Trophoblast cell (in vitro differentiated cells and primary cell): ENCODE data around the gene ARCN1.

ENCODE experiments used
- DNase-seq, 2 donors: peaks; one replicate each; pipeline ENCODE4 v3.0.0-alpha.2; 2016
- H2AFZ ChIP-seq: 2 replicates; pipeline ENCODE4 v1.6.1; 2013; ENCODE audit warnings: low read length, moderate library complexity, mild to moderate bottlenecking; ENCODE audit not compliant: insufficient read depth, poor library complexity
- H2AK5ac ChIP-seq: 2 replicates; pipeline ENCODE4 v1.6.1; 2013; ENCODE audit warnings: mild to moderate bottlenecking, low read length
- H2BK120ac ChIP-seq: 2 replicates; pipeline ENCODE4 v1.6.1; 2013; ENCODE audit warnings: low read length, mild to moderate bottlenecking, moderate library complexity; ENCODE audit not compliant: insufficient read depth, poor library complexity
- H2BK12ac ChIP-seq: 2 replicates; pipeline ENCODE4 v1.6.1; 2013; ENCODE audit warnings: mild to moderate bottlenecking, low read length, moderate library complexity
- H2BK5ac ChIP-seq: 2 replicates; pipeline ENCODE4 v1.6.1; 2013; ENCODE audit warnings: low read length, low read depth, moderate library complexity, mild to moderate bottlenecking; ENCODE audit not compliant: poor library complexity
- H3K14ac ChIP-seq: 2 replicates; pipeline ENCODE4 v1.6.1; 2013; ENCODE audit warnings: mild to moderate bottlenecking, low read length
- H3K18ac ChIP-seq: 2 replicates; pipeline ENCODE4 v1.6.1; 2013; ENCODE audit warnings: mild to moderate bottlenecking, low read length
- H3K23ac ChIP-seq: 2 replicates; pipeline ENCODE4 v1.6.1; 2013; ENCODE audit warnings: low read length
- H3K27ac ChIP-seq: 2 replicates; pipeline ENCODE4 v1.5.1; 2013; ENCODE audit warnings: low read depth, mild to moderate bottlenecking, inconsistent platforms, low read length, moderate library complexity
- H3K27me3 ChIP-seq: 2 replicates; pipeline ENCODE4 v1.6.1; 2013; ENCODE audit warnings: inconsistent platforms, mild to moderate bottlenecking, low read length, moderate library complexity; ENCODE audit not compliant: insufficient read depth
- H3K36me3 ChIP-seq, 2 experiments: 1 replicate in 1 of 2; 2 replicates in 1 of 2; pipeline ENCODE4 v1.6.1; 2013; ENCODE audit warnings: low read length in 2 of 2, mild to moderate bottlenecking in 2 of 2, moderate library complexity in 1 of 2; ENCODE audit not compliant: insufficient read depth in 2 of 2, control insufficient read depth in 1 of 2
- H3K4ac ChIP-seq: 2 replicates; pipeline ENCODE4 v1.6.1; 2013; ENCODE audit warnings: low read depth, mild to moderate bottlenecking, low read length, moderate library complexity
- H3K4me1 ChIP-seq, 2 experiments: 1 replicate in 1 of 2; 2 replicates in 1 of 2; pipeline ENCODE4 v1.6.1; 2013; ENCODE audit warnings: low read length in 2 of 2, mild to moderate bottlenecking in 2 of 2, moderate library complexity in 1 of 2; ENCODE audit not compliant: insufficient read depth in 2 of 2, control insufficient read depth in 1 of 2
- H3K4me2 ChIP-seq: 2 replicates; pipeline ENCODE4 v1.6.1; 2013; ENCODE audit warnings: inconsistent platforms, mild to moderate bottlenecking, low read length, moderate library complexity
- H3K4me3 ChIP-seq: 2 replicates; pipeline ENCODE4 v1.5.1; 2013; ENCODE audit warnings: mild to moderate bottlenecking, low read depth, low read length, inconsistent platforms
- H3K79me1 ChIP-seq: one replicate; pipeline ENCODE4 v1.6.1; 2013; ENCODE audit warnings: low read length
- H3K79me2 ChIP-seq: 2 replicates; pipeline ENCODE4 v1.6.1; 2013; ENCODE audit warnings: low read length, mild to moderate bottlenecking; ENCODE audit not compliant: control insufficient read depth, insufficient read depth, poor library complexity
- H3K9ac ChIP-seq: 2 replicates; pipeline ENCODE4 v1.6.1; 2013; ENCODE audit warnings: mild to moderate bottlenecking, low read length
- H3K9me3 ChIP-seq: 2 replicates; pipeline ENCODE4 v1.6.1; 2013; ENCODE audit warnings: low read depth, mild to moderate bottlenecking, control low read depth, inconsistent platforms, low read length; ENCODE audit not compliant: insufficient read depth
- H4K12ac ChIP-seq: 2 replicates; pipeline ENCODE4 v1.6.1; 2013; ENCODE audit warnings: low read depth, mild to moderate bottlenecking, low read length, moderate library complexity
- H4K8ac ChIP-seq: 2 replicates; pipeline ENCODE4 v1.6.1; 2013; ENCODE audit warnings: low read depth, mild to moderate bottlenecking, low read length, moderate library complexity
- H4K91ac ChIP-seq: one replicate; pipeline ENCODE4 v1.6.1; 2013; ENCODE audit warnings: low read depth, mild to moderate bottlenecking, low read length, moderate library complexity
- WGBS: extraction: QIAGEN DNeasy Blood & Tissue Kit; methylation state at CpG from one replicate; pipeline ENCODE4 v1.1.7; 2013; ENCODE audit warnings: missing lambda C conversion rate; ENCODE audit not compliant: insufficient read length, insufficient coverage; ENCODE audit errors: extremely low coverage; 5-methylcytosine and 5-hydroxymethylcytosine counted together

Gene ARCN1

DNA sequence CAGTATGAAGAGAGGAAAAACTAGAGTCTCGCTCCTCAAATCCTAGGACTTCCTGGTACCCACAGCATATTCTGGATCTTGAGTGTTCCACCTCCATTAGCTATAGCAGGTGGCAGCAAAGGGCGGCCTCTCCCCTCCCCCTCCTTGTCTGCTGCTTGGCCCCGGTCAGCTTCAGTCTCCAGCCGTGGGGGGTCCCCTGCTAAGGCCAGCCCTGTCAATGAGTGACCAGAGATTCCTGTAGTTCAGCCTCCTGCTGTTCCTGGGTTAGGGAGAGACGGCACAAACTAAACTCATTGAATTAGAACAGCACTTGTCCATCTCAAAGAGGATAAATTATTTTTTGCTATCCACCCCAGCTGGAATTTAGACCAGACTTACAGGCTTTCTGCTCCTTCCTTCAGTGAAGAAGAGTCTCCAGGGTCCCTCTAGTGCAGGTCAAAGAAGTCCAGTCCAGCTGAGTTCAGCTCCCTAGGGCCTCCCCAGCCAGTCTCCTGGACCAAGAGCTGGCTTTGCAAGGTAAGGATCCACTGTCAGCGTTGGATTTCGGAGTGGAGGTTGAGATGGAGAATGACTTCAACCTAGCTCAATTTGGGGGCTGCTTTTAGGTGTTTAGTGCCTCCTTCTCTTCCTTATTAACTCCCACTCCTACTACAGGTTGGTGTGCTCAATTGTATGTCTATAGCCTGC lies 34.1 kb downstream of the ARCN1 start:
- Histone ChIP-seq H4K8ac (no peak overlapping the region), H2AK5ac (no peak overlapping the region), H3K4me3 (no peak overlapping the region), H3K18ac (no peak overlapping the region), H2BK5ac (no peak overlapping the region), H3K79me2 (no peaks in the 10 kb centered on the region), H2BK12ac (no peak overlapping the region), H3K9me3 (peaks cover 8% of the 10 kb centered on the region), H3K14ac (no peak overlapping the region), H2BK120ac (no peak overlapping the region), H3K4ac (no peak overlapping the region), H3K4me1 (peaks cover 24 to 31% of the 10 kb centered on the region in 2 experiments), H4K91ac (no peak overlapping the region), H2AFZ (no peak overlapping the region), H3K23ac (no peak overlapping the region), H3K36me3 (peaks cover 3 to 12% of the 10 kb centered on the region in 2 experiments), H4K12ac (no peak overlapping the region), H3K27ac (no peak overlapping the region), H3K9ac (no peak overlapping the region), H3K27me3 (peaks cover 30% of the 10 kb centered on the region), H3K79me1 (peaks cover 5% of the 10 kb centered on the region), H3K4me2 (no peak overlapping the region)
- no CpG with 5 or more reads among the region's 7 CpGs for WGBS
- DNase-seq, result no peak

GRCh38 chr11:118606844-118607228 lies 34.6 kb downstream of the ARCN1 start:
- H4K91ac ChIP-seq, result no peak overlapping the region

DNA sequence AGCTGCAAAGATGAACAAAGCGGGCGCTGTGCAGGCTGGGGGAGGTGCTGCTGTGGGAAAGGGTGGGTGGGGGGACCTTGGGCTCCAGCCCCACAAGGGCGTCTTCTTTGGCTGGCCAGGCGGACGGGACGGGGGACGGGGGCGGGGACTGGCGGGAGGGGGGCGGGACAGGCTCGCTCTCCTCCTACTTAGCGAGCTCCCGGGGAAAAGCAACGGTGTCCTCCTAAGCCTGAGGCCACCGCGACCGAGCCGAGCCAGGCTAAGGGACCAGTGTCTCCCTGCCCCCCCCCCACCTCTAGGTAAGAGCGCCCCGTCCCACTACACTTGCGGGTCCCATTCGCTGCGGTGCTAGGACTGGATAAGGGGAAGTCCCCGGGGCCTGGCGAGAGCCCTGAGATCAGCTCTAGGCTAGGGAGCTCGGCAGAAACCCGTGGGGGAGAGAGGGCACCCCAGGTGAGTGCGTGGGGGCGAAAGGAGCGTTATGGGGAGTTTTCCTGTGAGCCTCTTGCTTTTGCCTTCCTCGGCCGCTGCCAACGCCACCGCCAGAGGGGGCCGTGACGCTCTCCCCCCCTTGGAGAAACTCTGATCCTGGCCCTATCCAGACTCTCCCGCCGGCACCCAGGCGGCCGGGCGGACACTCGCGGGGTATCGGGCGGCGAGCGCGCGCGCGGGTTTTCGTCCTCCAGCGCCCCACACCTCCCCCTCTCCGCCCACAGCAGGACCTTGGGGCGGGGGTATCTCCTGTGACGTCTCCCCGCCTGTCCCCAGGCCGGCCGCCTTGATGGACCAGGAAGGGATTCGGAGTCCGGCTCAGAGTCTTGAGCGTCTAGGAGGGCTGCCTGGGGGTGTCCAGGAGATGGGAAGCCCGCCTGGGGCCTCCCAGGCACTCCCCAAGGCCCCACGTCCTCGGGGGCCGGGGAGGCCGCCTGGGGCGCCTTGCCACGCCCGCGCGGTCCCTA lies 35.5 kb downstream of the ARCN1 start, which contains the start of gene PHLDB1:
TSS of gene PHLDB1 (plus strand) at position 215 of the 959 bp plus-strand sequence. CDS start 6,222 bp downstream, outside the sequence.
- H3K27me3 ChIP-seq, result peaks cover 30% of the 10 kb centered on the region
- no CpG with 5 or more reads among the region's 72 CpGs for WGBS
- no peaks in the 10 kb centered on the region for H3K79me2 ChIP-seq
- H3K18ac ChIP-seq, result no peak within 1 kb of the TSS
- peaks cover 5% of the 10 kb centered on the region for H3K79me1 ChIP-seq
- no peak within 1 kb of the TSS for H3K27ac ChIP-seq
- H3K23ac ChIP-seq, result no peak within 1 kb of the TSS
- no peak within 1 kb of the TSS for H2BK120ac ChIP-seq
- peak within 1 kb of the TSS; percentile 61 for H2AFZ ChIP-seq
- peak within 1 kb of the TSS; percentile 31 for H2BK12ac ChIP-seq
- peak within 1 kb of the TSS; percentile 89 for H3K4me2 ChIP-seq
- H3K14ac ChIP-seq, result no peak within 1 kb of the TSS
- peak within 1 kb of the TSS; percentile 51 for H4K12ac ChIP-seq
- H4K8ac ChIP-seq, result peak within 1 kb of the TSS; percentile 26
- DNase-seq, result peak; percentile 44 to 71
- no peak within 1 kb of the TSS for H3K9ac ChIP-seq
- H2BK5ac ChIP-seq, result no peak within 1 kb of the TSS
- peaks cover 8% of the 10 kb centered on the region for H3K9me3 ChIP-seq
- peaks cover 0 to 2% of the 10 kb centered on the region in 2 experiments for H3K36me3 ChIP-seq
- H4K91ac ChIP-seq, result no peak within 1 kb of the TSS
- peaks cover 29 to 37% of the 10 kb centered on the region in 2 experiments for H3K4me1 ChIP-seq
- peak within 1 kb of the TSS; percentile 68 for H3K4me3 ChIP-seq
- no peak within 1 kb of the TSS for H3K4ac ChIP-seq
- H2AK5ac ChIP-seq, result no peak within 1 kb of the TSS

More at GRCh38 chr11:118606844-118607228, 34.6 kb downstream of the ARCN1 start:
- Histone ChIP-seq H3K27me3 (peaks cover 30% of the 10 kb centered on the region), H3K79me2 (no peaks in the 10 kb centered on the region), H3K4me2 (no peak overlapping the region), H2AFZ (no peak overlapping the region), H3K79me1 (peaks cover 5% of the 10 kb centered on the region), H4K12ac (no peak overlapping the region), H3K18ac (no peak overlapping the region), H3K9me3 (peaks cover 8% of the 10 kb centered on the region), H2BK120ac (no peak overlapping the region), H3K4me1 (peaks cover 24 to 32% of the 10 kb centered on the region in 2 experiments), H3K4me3 (no peak overlapping the region), H3K4ac (no peak overlapping the region), H3K14ac (no peak overlapping the region), H3K36me3 (peaks cover 3 to 8% of the 10 kb centered on the region in 2 experiments), H3K9ac (no peak overlapping the region), H3K27ac (no peak overlapping the region), H2BK12ac (no peak overlapping the region), H3K23ac (no peak overlapping the region), H4K8ac (no peak overlapping the region), H2BK5ac (no peak overlapping the region), H2AK5ac (no peak overlapping the region)
- no peak for DNase-seq
- WGBS, result no CpG with 5 or more reads among the region's 7 CpGs

- Histone ChIP-seq H2BK12ac (no peak overlapping the region), H3K23ac (peak overlapping the region; percentile 5), H3K27ac (no peak overlapping the region), H2BK120ac (no peak overlapping the region), H3K9me3 (peaks cover 8% of the 10 kb centered on the region), H3K4me2 (peak overlapping the region; percentile 89), H4K8ac (no peak overlapping the region), H3K36me3 (no peaks in the 10 kb centered on the region), H4K91ac (no peak overlapping the region), H3K27me3 (peaks cover 30% of the 10 kb centered on the region), H3K9ac (no peak overlapping the region), H3K79me2 (no peaks in the 10 kb centered on the region), H2BK5ac (no peak overlapping the region), H3K79me1 (peaks cover 5% of the 10 kb centered on the region), H3K14ac (peak overlapping the region; percentile 41), H3K4me1 (peaks cover 30 to 38% of the 10 kb centered on the region in 2 experiments), H4K12ac (no peak overlapping the region), H2AFZ (no peak overlapping the region), H3K4me3 (peak overlapping the region; percentile 68), H2AK5ac (peak overlapping the region; percentile 32), H3K4ac (no peak overlapping the region), H3K18ac (peak overlapping the region; percentile 30)
- no CpG with 5 or more reads among the region's 69 CpGs for WGBS
- DNase-seq, result peak; percentile 57 to 70
Observed at GRCh38 chr11:118608360-118609227, 36.4 kb downstream of the ARCN1 start.
